PC-3 (cell line): ENCODE measurements around the gene ABCC3.

Experiments used
- CTCF ChIP-seq: fragments of 300-600 bp; sonication (generic); conservative IDR thresholded peaks from 2 replicates; pipeline ENCODE4 v1.5.1; 2017; ENCODE audit warnings: antibody characterized with exemption, low read depth, mild to moderate bottlenecking, low read length
- EZH2 ChIP-seq: fragments of 300-600 bp; sonication (generic); IDR thresholded peaks from one replicate; pipeline ENCODE4 v1.6.1; 2017; ENCODE audit warnings: antibody characterized with exemption, mild to moderate bottlenecking, low read length; ENCODE audit not compliant: unreplicated experiment
- EZH2phosphoT487 ChIP-seq: fragments of 300-600 bp; sonication (generic); IDR thresholded peaks from 2 replicates; pipeline ENCODE4 v1.6.1; 2018; ENCODE audit warnings: mild to moderate bottlenecking, antibody characterized with exemption, low read length, borderline replicate concordance

- no peak for TF ChIP-seq EZH2
- TF ChIP-seq CTCF: no peak
- no peak for TF ChIP-seq EZH2phosphoT487
Observed at GRCh38 chr17:50688245-50688644, 53.6 kb downstream of the ABCC3 start.
